Measurements from ENCODE around the gene SSH2. TPM values are rescaled to one million over a fixed set of nuclear protein-coding genes. Genes with fewer than 3 reads are reported as not detected.

SSH2 gene
- total and polyA plus RNA-seq, 9 of the 15 experiments (the other 6 are each of a cell fraction or from before 2014, with no cell fraction given) = 3.9 to 16.1 (median 10.2) TPM

GRCh38 chr17:29593591-29594518, 336.2 kb downstream of the SSH2 start (continued):
- TF ChIP-seq, protein P1, sequence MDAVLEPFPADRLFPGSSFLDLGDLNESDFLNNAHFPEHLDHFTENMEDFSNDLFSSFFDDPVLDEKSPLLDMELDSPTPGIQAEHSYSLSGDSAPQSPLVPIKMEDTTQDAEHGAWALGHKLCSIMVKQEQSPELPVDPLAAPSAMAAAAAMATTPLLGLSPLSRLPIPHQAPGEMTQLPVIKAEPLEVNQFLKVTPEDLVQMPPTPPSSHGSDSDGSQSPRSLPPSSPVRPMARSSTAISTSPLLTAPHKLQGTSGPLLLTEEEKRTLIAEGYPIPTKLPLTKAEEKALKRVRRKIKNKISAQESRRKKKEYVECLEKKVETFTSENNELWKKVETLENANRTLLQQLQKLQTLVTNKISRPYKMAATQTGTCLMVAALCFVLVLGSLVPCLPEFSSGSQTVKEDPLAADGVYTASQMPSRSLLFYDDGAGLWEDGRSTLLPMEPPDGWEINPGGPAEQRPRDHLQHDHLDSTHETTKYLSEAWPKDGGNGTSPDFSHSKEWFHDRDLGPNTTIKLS (IDR thresholded peaks at IDR 0.05; ENCODE audit: borderline replicate concordance, low read depth) = no peak
- peak; percentile 72 for TF ChIP-seq ZNF184 (CRISPR knock-in tag; IDR thresholded peaks at IDR 0.05)
- TF ChIP-seq, protein P2, sequence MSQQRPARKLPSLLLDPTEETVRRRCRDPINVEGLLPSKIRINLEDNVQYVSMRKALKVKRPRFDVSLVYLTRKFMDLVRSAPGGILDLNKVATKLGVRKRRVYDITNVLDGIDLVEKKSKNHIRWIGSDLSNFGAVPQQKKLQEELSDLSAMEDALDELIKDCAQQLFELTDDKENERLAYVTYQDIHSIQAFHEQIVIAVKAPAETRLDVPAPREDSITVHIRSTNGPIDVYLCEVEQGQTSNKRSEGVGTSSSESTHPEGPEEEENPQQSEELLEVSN (IDR thresholded peaks at IDR 0.05; ENCODE audit: borderline replicate concordance in 1 of 2, extremely low read depth in 1 of 2, insufficient read depth in 1 of 2, insufficient read length in 1 of 2, low read depth in 1 of 2, low read length in 1 of 2, poor library complexity in 1 of 2, severe bottlenecking in 1 of 2) = peak; percentile 15 to 27
- TF ChIP-seq KLF16 (IDR thresholded peaks at IDR 0.05) = no peak
- peak; percentile 77; the same call in 1 of the 2 replicates for TF ChIP-seq HMGXB4 (CRISPR knock-in tag; IDR thresholded peaks at IDR 0.05)
- TF ChIP-seq ZNF707 (CRISPR knock-in tag; conservative IDR thresholded peaks at IDR 0.05) = no peak
- no peak for TF ChIP-seq FOXK1 (CRISPR knock-in tag; IDR thresholded peaks at IDR 0.05; ENCODE audit: borderline replicate concordance)
- TF ChIP-seq HEY1 (CRISPR knock-in tag; IDR thresholded peaks at IDR 0.05; ENCODE audit: borderline replicate concordance) = no peak
- TF ChIP-seq GABPB1 (CRISPR knock-in tag; IDR thresholded peaks at IDR 0.05) = peak; percentile 72
- TF ChIP-seq, protein P3, sequence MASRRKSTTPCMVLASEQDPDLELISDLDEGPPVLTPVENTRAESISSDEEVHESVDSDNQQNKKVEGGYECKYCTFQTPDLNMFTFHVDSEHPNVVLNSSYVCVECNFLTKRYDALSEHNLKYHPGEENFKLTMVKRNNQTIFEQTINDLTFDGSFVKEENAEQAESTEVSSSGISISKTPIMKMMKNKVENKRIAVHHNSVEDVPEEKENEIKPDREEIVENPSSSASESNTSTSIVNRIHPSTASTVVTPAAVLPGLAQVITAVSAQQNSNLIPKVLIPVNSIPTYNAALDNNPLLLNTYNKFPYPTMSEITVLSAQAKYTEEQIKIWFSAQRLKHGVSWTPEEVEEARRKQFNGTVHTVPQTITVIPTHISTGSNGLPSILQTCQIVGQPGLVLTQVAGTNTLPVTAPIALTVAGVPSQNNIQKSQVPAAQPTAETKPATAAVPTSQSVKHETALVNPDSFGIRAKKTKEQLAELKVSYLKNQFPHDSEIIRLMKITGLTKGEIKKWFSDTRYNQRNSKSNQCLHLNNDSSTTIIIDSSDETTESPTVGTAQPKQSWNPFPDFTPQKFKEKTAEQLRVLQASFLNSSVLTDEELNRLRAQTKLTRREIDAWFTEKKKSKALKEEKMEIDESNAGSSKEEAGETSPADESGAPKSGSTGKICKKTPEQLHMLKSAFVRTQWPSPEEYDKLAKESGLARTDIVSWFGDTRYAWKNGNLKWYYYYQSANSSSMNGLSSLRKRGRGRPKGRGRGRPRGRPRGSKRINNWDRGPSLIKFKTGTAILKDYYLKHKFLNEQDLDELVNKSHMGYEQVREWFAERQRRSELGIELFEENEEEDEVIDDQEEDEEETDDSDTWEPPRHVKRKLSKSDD (conservative IDR thresholded peaks at IDR 0.05; ENCODE audit: low read length) = no peak
- TF ChIP-seq MITF (IDR thresholded peaks at IDR 0.05) = no peak
- peak; percentile 62; the same call in 1 of the 2 replicates for TF ChIP-seq ETS1 (conservative IDR thresholded peaks at IDR 0.05; ENCODE audit: control insufficient read depth, low read depth, low read length)
- no peak for TF ChIP-seq TAF1 (IDR thresholded peaks at IDR 0.05; ENCODE audit: control insufficient read depth, extremely low read depth, insufficient read depth, low read length, severe bottlenecking)
- no peak for TF ChIP-seq DPF2 (IDR thresholded peaks at IDR 0.05)
- no peak for TF ChIP-seq OTX1 (CRISPR knock-in tag; IDR thresholded peaks at IDR 0.05)
